ENCODE results near the gene PARP4.
"Not testable (repeated sequence)": the region's sequence is repeated elsewhere in the genome, so short reads cannot be mapped to it uniquely, and the experiment has no call there.

Gene PARP4

DNA sequence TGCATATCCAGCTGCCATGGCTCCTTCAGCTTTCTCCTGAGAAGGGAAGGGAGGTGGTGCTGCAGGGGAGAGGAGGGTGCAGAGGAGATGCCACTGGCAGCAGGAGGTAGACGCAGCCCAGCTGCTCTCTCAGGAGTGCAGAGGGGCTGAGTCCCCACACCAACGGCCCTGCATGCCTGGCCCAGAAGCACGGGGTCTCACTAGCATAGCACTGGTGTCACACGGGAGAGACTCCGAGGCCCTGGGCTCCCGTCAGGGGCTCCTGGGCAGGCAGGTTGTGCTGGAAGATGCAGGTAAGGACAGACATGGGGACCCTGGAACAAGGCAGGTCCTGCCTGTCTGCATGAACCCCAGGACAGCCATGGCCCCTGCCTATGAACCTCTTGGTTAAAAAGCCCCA lies 123.1 kb downstream of the PARP4 start:
- no peak for DNase-seq (ENCODE audit: low read depth in 1 of 2, low spot score in 1 of 2)
- TF ChIP-seq JUND (IDR thresholded peaks at IDR 0.05; ENCODE audit: low read depth): no peak
- in situ Hi-C loops (cut with HindIII; ENCODE audit: low pct_unique_long_range_greater_than_20kb, low sequenced_read_pairs): no loop called here

DNA sequence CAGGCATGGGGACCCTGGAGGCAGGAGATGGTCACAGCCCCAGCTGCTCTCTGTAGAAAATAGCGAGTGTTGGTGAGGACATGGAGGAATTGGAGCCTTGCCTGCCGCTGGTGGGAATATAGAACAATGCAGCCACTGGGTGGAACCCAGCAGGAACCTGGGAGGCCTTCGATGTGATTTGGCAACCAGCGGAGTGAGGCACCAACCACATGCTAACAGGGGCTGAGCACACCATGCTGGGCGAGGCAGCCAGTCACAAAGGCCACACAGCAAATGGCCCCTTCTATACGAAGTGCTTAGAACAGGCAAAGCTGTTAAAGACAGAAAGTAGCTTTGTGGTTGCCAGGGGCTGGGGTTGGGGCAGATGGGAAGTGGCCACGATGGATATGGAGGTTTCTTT lies 123.8 kb downstream of the PARP4 start:
- in situ Hi-C loops (cut with HindIII; ENCODE audit: low pct_unique_long_range_greater_than_20kb, low sequenced_read_pairs): not testable (repeated sequence)
- DNase-seq (ENCODE audit: low read depth in 1 of 2, low spot score in 1 of 2): peak in 1 of 2 experiments; percentile 1

DNA sequence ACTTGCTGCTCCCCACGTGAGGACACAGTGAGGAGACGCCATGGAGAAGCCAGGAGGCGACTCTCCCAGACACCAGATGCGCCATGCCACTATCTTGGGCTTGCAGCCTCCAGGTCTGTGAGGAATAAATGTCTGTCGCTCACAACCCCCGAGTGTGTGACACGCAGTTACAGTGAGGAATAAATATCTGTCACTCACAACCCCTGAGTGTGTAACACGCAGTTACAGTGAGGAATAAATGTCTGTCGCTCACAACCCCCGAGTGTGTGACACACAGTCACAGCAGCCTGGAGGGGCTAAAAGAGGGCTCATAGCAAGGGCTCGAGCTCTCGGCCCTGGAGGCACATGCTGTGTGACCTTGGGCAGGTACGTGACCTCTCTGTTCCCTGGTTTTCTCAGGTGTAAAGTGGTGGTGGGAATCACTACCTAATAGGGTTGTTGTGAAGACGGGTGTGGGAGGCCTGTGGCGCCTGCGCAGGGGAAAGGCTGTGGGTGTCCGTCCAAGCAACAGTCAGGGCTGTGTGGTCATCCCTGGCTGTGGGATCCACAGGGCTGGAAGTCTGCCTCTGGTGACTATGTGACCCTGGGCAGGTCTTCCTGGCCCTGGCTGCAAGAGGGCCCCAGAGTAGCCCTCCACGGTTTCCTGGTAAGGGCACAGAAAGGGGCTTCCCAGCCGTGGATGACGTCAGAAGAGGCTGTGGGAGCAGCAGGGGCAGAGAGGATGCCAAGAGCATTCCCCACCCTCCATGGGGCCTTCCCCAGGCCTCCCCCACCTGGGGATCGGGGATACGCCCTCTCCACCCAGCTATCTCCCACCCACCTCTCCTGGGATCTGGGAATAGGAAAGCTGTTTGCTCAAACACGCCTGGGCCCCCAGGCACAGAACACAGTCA lies 125.5 kb downstream of the PARP4 start:
- TF ChIP-seq JUND (IDR thresholded peaks at IDR 0.05; ENCODE audit: low read depth): no peak
- in situ Hi-C loops (cut with HindIII; ENCODE audit: low pct_unique_long_range_greater_than_20kb, low sequenced_read_pairs): no loop called here
- DNase-seq (ENCODE audit: low read depth in 1 of 2, low spot score in 1 of 2): no peak

DNA sequence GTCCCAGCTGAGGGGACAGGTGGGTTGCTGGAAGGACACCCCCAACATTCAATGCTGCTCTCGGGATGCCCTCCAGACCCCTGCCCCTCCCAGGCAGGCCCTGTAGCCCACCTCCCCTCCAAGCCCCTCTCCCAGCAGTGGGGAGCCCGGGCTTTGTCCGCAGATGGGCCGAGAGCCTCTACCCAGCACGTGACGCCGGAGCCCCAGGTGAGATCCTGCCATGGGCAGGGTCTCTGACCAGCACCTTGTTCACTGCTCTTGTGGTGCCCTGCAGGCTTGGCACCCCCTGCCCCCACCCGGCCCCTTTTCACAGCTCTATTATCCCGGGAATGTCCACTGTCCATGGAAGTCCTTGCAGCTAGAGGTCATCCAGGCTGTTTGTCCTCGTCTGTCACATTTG lies 126.7 kb downstream of the PARP4 start:
- TF ChIP-seq JUND (IDR thresholded peaks at IDR 0.05; ENCODE audit: low read depth): no peak
- in situ Hi-C loops (cut with HindIII; ENCODE audit: low pct_unique_long_range_greater_than_20kb, low sequenced_read_pairs): no loop called here
- no peak for DNase-seq (ENCODE audit: low read depth in 1 of 2, low spot score in 1 of 2)

DNA sequence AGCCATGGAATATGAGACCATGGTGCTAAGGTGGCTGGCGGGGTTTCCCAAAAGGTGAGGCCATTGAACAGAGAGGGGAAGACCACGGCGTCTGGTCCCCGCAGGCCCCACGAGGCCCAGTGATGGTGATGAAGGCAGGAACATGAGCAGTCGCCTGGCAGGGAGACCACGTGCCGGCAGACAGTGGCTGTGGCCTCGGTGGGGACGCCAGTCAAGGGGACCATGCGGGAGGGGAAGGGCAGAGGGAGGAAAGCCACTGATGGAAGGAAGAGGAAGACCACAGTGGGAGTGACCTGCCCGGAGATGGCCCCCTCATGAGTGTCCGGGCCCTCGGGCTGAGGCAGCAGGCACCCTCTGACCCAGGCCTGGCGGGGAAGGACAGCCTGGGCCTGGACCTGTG lies 127.6 kb downstream of the PARP4 start:
- in situ Hi-C loops (cut with HindIII; ENCODE audit: low pct_unique_long_range_greater_than_20kb, low sequenced_read_pairs); DNase-seq (ENCODE audit: low read depth in 1 of 2, low spot score in 1 of 2): not testable (repeated sequence)

DNA sequence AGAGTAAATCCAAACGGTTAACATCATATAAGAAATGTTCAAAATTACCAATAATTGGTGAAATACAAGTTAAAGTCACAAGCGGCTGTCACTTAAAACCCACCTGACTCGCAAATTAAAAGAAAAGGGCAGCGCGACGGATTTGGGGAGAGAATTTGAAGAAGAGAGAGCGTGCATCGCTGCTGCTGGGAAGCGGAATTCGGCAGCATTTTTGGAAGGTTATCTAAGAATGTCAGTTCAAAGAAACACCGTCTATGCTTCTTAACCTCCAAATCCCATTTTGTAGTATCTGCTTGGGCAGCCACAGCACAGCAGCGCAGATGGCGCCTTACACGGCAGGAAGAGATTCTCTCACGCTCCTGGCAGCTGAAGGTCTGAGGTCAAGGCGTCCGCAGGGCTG lies 128.5 kb downstream of the PARP4 start:
- in situ Hi-C loops (cut with HindIII; ENCODE audit: low pct_unique_long_range_greater_than_20kb, low sequenced_read_pairs); DNase-seq (ENCODE audit: low read depth in 1 of 2, low spot score in 1 of 2): not testable (repeated sequence)

DNA sequence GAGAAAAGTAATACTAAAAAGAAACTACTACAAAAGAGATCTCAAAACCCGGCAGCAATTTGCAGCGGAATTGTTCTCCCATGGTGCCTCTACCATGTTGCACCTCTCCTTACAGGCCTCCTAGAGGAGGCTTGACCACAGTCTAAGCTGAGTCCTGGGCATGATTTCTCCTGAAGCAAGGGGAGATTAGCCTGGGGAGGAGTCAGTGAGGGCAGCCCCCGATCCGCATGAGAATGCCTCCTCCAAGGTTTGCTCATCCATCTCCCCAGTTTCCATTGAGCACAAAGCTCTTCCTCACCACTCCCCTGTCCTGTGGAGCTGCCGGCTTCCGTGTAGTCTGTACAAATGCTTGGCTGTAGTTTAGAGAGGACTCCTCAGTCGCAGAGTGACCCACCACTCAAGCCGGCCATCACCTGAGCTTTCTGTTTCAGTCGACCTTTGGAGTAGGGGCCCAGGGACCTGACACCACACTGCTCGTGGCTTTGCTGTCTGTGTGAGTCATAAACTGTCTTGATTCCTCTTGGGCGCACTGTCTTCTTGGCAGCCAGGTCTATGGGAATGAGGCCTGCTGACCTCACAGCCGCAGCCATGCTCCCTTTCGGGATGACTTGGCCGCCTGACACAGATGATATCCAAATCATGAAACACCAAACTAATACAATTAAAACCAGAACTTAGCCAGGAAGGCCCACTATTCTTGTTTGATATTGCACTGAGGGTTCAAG lies 130.9 kb downstream of the PARP4 start:
- TF ChIP-seq JUND (IDR thresholded peaks at IDR 0.05; ENCODE audit: low read depth): no peak
- DNase-seq (ENCODE audit: low read depth in 1 of 2, low spot score in 1 of 2): no peak
- in situ Hi-C loops (cut with HindIII; ENCODE audit: low pct_unique_long_range_greater_than_20kb, low sequenced_read_pairs): no loop called here

DNA sequence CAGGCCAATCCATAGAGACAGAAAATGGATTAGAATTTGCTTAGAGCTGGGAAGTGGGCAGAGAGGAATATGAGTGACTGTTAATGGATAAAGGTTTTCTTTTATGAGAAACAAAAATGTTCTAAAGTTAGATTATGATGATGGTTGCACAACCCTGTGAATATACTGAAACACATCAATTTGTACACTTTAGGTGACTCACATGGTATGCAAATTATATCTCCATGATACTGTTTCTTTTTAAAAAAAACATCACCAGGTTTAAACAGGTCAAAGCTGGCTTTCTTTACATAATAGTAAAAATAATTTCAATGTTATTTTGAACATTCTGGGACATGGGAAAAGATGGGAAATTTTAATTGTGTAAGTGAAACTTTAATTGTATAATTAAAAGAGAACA lies 131.7 kb downstream of the PARP4 start:
- in situ Hi-C loops (cut with HindIII; ENCODE audit: low pct_unique_long_range_greater_than_20kb, low sequenced_read_pairs); DNase-seq (ENCODE audit: low read depth in 1 of 2, low spot score in 1 of 2): not testable (repeated sequence)

DNA sequence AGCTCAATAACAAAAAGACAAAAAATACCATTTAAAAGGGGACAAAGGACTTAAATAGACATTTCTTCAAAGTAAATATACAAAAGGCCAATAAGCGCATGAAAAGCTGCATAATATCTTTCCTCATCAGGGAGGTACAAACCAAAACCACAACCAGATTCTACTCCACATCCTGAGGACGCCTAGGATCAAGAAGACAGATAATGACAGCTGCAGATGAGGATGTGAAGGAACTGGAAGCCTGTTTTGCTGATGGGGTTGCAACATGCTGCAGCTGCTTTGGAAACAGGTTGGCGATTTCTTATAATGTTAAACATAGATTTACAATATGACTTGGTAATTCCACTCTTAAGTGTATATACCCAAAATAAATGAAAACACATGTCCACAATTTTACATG lies 132.4 kb downstream of the PARP4 start:
- DNase-seq (ENCODE audit: low read depth in 1 of 2, low spot score in 1 of 2); in situ Hi-C loops (cut with HindIII; ENCODE audit: low pct_unique_long_range_greater_than_20kb, low sequenced_read_pairs): not testable (repeated sequence)

DNA sequence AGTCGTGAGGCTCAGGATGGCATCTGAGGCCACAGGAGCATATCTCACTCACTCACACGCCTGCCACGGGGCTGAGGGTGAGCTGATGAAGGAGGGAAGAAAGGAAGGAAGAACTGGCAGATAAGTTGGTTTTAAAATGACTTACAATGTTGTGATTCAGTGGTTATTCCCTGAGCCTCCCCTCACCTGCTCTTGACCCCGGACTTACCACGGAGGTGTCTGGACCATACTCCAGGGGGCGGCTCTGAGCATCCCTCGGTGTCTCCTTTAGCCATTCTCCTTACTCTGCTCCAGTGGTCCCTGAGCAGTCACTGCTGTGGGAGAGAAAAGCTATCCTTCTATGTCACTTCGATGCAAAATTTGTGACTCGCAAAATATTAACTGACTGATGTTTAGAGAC lies 141.3 kb downstream of the PARP4 start:
- in situ Hi-C loops (cut with HindIII; ENCODE audit: low pct_unique_long_range_greater_than_20kb, low sequenced_read_pairs); DNase-seq (ENCODE audit: low read depth in 1 of 2, low spot score in 1 of 2): not testable (repeated sequence)
